ENCODE results near the gene PARL.

The PARL gene, protein sequence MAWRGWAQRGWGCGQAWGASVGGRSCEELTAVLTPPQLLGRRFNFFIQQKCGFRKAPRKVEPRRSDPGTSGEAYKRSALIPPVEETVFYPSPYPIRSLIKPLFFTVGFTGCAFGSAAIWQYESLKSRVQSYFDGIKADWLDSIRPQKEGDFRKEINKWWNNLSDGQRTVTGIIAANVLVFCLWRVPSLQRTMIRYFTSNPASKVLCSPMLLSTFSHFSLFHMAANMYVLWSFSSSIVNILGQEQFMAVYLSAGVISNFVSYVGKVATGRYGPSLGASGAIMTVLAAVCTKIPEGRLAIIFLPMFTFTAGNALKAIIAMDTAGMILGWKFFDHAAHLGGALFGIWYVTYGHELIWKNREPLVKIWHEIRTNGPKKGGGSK
- total RNA-seq, result 4.0 to 11.4 (median 5.2) reads per million in 4 experiments

DNA sequence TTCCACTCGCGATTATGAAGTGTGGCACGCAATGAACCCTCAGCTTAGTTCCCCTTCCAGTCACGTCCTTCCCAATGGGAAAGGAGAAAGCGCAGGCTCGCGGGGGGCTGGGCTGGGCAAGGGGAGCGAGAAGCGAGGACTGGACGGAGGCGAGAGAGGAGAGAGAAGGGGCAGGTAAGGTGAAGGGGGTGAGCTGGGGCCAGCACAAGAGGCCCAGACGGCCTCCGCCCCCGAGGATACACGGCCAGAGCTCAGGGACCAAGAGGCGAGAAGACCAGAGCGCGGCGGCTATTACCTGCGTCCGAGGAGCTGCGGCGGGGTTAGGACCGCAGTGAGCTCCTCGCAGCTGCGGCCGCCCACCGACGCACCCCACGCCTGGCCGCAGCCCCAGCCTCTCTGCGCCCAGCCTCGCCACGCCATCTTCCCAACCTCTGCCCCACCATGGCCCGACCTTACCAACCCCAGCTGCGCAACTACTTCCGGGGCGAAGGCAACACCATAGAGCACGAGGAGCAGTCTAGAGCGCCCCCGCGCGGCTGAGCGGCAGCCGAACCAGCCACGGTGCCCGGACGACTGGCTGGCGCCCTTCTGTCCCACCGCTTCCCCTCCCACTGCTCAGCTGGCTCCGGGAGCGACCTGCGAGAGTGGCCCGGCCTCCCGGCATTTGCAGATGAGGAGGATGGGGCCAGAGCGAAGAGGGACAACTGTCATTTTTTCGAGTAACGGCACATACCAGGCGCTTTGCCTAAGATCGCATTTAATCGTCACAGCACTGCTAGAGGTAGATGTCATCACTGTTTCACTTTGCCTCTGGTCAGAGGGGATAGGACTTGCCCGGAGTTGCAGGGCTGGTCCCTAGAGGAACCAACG lies at the start of gene PARL:
Gene PARL (minus strand): TSS at position 454 of the 870 bp plus-strand sequence. CDS start 34 bp downstream, at position 420.
- peak; percentile 92 for DNase-seq

DNA sequence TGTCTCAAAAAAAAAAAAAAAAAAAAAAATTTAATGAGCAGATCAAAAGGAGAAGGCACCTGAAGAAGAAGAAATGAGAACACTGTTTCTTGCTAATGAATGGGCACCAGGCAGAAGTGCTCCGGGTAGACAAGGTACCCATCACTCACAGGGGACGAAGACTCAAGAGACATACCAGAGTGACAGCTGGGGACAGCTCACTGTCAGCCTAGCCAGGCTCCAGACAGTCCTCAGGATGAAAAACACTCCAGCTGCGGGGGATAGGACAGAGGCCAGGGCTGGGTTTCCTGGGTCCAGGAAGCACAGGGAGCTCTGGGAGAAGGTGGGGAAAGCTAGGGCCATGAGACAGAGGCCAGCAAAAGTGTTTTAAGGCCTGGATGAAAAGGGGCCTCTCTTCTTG lies 48.5 kb upstream of the PARL start:
- no peak for DNase-seq

DNA sequence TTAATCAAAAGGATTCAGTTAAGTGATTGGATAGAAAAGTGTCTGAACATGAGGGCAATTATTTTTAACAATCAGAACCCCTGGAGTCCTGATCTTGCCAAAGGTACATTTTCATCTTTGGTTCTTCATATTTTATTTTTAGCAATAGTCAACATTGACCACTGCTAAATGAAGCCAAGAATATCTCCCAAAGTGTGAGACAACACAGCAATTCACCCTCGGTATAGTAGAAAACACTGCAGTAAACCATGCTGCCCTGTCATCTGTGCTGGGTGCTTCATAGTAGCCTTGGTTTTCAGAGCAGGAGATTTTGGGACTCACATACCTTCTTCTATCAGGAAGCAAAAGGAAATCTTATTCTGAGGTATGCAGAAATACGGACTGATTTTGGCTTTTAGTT lies 47.2 kb upstream of the PARL start:
- DNase-seq, result no peak

DNA sequence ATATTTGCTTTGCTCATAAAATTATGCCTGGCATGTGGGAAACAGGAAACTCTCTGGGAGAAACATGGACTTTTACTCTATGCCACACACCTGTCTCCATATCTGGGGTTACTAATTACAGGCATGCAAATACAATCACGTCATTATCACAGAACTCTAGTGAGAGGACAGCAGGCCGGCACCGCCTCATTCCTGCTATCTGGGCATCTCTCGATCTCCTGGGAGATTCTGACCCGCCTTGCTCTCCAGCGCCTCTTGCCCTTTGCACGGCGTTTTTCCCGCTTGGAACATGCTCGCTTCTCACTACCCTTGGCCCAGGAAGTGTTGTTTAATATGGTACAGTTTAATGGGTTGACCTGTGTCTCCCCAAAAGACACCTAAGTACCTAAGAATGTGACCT lies 45.4 kb upstream of the PARL start:
- no peak for DNase-seq

DNA sequence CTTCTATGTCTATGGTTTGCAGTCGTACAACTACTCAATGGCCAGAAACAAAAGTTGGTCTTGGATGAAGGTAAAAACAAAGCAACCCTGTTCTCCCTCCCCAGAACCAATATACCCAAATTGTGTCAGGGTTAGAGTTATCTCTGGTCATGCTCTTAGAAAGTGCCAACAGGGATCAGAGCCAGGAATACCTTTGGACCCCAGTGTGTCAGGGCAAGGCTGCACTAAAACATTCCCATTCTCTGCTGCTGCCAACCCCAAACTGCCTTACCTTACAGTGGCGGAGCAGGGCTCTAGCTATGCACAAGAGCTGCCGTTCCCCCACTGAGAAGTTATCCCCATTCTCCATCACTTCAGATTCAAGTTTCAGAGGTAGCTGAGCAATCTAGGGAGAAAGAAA lies 42.4 kb upstream of the PARL start:
- no peak for DNase-seq

DNA sequence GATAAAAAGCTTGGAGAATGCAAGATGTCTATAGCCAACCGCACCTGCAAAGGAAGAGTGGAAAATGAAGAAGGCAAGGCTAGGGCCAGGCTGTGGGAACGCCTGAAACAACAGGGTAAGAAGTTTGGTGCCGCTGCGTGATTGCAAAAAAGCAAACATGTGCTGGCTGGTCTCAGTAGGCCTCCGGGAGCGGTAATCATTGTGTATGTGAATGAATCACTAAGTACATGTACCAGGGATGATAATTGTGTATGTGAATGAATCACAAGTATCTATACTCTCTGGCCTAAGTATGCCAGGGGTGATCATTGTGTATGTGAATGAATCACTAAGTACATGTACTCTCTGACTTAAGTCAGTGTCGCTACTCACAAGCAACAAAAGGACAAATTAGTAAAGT lies 40.3 kb upstream of the PARL start:
- no peak for DNase-seq

- no peak for DNase-seq
Measured at GRCh38 chr3:183924543-183924942, 39.9 kb upstream of the PARL start.

DNA sequence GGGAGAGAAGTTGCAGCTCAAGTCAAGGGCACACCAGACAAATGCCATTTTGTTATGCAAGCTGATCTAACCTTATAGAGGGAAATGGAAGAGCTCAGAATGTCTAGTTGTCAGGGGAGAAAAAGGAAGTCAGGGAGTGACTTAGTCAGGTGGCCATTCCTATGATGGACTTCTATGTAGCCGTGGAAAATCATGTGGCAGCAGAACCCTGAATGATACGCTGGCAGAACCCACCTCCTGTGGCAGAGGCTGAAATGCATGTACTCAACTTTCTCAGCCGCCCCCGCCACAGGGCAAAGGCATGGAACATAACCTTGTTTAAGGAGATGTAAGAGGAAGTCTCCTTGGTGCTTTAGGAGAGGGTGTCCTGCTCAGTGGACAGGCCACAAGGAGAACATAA lies 37.7 kb upstream of the PARL start:
- DNase-seq, result no peak

DNA sequence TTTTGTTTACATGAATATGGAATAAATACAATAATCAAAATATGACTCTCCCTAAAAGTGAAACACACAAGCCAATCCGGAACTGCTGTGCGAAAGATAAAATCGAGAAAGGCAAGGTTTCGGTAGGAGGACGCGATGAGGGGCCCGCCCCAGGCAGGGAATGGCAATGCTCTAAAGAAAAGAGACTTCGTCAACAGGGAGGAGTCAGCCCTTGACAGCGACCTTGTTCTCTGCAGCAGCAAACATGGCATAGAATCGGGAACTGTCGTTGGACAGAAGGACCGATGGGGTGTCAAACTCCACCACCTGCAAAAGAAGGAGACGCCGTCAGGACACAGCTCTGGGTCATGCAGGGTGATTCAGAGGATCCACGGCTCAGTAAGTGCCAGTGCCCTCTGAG lies 36.4 kb upstream of the PARL start:
- DNase-seq, result no peak

GRCh38 chr3:183920416-183920815 lies 35.7 kb upstream of the PARL start:
- no peak for DNase-seq

DNA sequence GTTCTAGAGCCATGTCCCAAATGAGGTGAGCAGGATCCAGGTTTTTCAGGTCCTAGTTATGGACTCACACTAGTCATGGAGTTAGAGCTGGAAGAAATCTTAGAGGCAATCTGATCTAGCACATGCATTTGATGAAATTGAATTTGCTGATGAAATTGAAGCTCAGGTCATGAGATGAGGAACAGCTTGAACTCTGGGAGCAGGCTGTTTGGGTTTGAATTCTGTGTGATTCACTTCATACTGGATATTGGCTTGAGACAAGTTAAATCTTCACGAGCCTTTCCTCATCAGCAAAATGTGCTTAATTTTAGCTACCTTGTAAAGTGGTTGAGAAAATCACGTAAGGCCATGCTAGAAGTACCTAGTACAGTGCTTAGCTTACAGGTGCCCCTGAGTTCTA lies 33.5 kb upstream of the PARL start:
- no peak for DNase-seq

GRCh38 chr3:183917776-183918175 lies 33.1 kb upstream of the PARL start:
- no peak for DNase-seq

DNA sequence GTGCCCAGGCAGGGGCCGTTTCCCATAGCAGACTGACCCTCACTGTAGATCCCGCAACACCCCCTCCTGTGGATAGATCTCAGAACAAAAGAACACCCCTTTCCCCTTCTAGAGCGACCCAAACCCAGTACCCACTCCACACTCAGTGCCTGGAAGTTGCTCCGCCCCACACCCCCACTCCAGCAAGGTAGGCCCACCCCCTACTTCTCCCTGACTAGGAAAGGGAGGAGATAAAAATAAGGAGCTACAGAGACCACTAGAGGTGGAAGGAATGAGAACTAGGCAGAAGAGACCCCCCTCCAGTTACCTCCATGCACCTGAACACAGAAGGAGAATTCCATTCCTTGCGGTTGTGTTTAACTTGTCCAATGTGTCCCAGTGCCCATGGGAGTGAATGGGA lies 30.2 kb upstream of the PARL start:
- DNase-seq, result no peak

- DNase-seq, result no peak
Measured at GRCh38 chr3:183913580-183913920, 28.9 kb upstream of the PARL start.

DNA sequence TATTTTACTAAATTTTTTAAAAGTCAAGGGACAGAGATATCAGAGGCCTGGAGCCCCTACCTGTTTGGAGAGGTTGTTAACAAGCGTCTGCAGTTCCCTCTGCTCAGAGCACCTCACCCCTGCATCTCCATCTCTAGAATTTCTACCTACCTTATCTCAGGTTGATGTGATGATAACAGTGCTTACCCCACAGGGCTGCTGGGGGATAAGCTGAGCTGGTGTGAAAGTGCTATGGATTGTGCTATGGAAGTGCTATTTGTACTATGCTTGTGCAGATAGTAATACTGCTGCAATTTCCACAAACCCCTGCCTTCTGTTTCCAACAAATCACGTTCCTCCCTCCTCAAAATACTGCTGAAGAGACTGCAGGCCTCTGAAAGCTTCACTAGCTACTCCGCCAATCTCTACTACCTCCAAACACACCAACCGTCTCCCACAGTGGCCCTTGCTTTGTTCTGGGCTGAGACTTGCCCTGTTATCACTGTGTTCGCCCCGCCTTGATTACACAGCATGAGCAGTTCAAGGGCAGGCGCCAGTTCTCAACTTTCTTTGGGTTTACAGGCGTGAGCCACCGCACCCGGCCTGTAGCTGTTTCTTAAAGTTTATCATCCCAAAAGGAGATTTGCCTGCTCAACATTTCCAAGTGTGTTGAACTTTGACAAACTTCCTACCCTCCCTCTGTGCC lies 28.4 kb upstream of the PARL start:
- no peak for DNase-seq

DNA sequence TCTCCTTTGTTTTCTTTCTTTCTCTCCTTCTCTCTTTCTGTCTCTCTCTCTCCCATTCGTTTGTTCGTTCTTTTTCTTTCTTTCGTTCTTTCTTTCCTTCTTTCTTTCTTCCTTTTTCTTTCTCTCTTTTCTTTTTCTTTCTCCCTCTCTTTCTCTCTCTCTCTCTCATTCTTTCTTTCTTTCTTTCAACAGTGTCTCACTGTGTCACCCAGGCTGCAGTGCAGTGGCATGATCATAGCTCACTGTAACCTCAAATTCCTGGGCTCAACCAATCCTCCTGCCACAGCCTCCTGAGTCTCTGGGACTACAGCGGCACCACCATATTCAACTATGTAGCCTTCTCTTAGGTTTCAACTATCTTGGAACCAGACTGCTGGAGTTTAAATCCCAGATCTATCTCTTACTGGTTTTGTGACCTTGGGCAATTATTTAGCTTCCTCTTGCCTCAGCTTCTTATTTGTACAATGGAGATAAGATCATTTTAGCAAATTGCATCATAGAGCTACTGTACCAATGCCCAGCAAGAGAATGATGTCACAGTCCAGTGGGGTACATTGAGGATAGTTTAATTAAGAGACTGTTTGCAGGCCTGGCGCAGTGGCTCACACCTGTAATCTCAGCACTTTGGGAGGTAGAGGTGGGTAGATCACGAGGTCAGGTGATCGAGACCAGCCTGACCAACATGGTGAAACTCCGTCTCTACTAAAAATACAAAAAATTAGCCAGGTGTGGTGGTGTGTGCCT lies 27.3 kb upstream of the PARL start:
- no peak for DNase-seq

DNA sequence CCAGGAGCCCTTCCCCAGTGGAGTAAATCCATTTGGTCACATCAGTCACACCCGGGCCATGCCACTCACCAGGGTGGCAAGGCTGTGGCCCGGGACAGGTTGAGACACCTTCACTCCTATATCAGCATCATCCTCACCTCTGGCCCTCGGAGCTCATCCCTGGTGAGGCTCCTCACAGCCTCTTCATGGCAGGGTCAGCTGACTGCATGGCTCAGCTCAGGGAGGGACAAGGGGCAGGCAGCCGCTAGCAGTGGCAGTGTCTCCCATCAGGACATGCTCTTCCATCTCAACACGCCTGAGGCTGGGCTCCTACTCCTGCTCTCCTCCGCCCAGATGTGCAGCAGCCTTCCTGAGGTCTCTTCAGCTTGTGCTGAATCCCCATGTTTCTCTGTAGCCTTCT lies 26.4 kb upstream of the PARL start:
- no peak for DNase-seq

DNA sequence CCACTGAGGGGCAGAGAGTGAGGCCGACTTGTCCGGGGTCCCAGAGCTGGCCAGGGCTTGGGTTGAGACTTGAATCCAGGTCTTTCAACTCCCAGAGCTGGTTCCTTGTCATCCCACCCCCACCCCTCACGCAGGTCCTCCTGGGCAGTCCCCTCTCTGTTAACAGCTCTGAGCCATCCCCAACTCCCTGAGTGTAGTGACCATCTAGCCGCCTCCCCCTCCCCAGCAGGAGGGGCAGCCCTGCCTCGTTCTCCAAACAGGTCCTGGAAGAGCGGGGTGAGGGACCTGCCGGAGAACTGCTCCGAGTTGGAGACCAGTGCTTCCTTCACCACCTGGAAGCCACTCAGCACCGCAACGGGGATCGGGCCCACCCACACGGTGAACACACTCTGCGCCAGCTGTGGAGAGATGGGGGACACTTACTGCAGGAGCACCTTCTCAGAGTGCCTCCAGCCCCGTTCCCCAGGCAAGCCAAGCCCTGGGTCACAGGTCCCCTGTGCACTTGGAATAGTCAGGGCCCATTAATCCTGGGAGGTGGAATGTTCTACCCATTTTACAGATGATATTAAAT lies 24.4 kb upstream of the PARL start:
- no peak for DNase-seq

DNA sequence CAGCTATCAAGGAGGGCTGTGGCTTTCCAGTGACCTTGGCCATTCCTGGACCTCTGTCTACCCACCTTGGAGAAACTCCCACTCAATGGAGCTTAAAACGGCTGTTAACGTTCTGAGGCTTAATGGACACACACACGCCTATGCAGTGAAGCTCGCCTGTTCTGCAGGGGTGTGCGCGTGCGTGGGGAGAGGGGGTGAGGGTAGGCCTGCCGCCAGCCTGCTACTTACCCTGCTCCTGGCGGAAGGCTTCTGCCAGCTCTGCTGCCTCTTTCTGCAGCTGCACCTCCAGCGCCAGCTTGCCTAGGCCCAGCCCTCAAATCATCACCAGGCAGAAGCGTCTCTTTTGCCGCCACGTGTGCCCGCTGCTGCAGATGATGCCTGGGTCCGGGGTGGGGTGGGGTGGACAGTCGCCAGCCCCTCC lies 23.2 kb upstream of the PARL start:
- no peak for DNase-seq

- DNase-seq, result no peak
Measured at GRCh38 chr3:183907176-183907575, 22.5 kb upstream of the PARL start.

DNA sequence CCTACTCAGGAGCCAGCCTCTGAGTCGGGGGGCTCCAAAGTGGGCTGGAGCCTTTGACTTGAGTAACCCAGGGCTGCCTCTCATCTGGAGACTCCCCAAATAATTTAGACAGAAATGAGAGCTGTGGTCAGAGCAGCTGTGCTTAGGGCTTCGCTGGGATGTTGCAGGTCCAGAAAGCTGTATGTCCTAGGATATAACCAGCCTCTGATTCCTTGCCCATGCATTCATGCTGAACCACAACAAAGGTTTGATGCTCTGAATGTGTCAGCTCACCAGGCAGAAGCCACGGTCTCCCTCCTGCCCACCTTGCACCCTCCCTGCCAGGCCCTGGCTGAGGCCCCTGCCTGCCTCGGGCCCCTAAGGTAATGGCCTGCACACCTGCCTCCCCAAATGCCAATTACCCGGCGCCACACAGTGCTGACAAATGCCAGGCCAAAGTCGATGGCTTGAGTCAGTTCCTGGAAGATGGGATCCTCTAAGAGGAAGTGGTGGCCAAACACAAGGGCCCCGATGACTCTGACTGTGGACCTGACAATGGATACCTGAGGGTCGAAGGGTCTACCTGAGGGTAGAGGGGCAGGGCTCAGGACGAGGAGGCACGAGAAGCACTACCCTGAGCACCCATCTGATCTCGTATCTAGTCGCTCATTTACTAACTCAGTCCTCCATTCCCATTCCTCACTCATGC lies 21.7 kb upstream of the PARL start:
- no peak for DNase-seq
